Ascending aorta (tissue), 2 donors: ENCODE measurements around the gene SAV1. TPM values are rescaled to one million over a fixed set of nuclear protein-coding genes. Genes with fewer than 3 reads are reported as not detected.

Source experiments
- DNase-seq, 2 donors: peaks; one replicate each; pipeline ENCODE4 v3.0.0-alpha.2; 2019; ENCODE audit warnings: low spot score in 2 of 2
- H3K27ac ChIP-seq, 2 donors: fragments of 200-600 bp; sonication (generic); one replicate each; pipeline ENCODE4 v1.5.1; 2016 to 2017; ENCODE audit warnings: mild to moderate bottlenecking in 1 of 2
- H3K27me3 ChIP-seq: fragments of 200-600 bp; sonication (generic); one replicate; pipeline ENCODE4 v1.5.1; 2017
- H3K36me3 ChIP-seq, 2 donors: fragments of 200-600 bp; sonication (generic); one replicate each; pipeline ENCODE4 v1.5.1; 2016
- H3K4me1 ChIP-seq, 2 donors: fragments of 200-600 bp; sonication (generic); one replicate each; pipeline ENCODE4 v1.5.1; 2016 to 2017; ENCODE audit warnings: mild to moderate bottlenecking in 1 of 2
- H3K4me3 ChIP-seq, 2 donors: fragments of 200-600 bp; sonication (generic); one replicate each; pipeline ENCODE4 v1.5.1; 2016 to 2017; ENCODE audit warnings: mild to moderate bottlenecking in 1 of 2
- H3K9me3 ChIP-seq, 2 donors: fragments of 200-600 bp; sonication (generic); one replicate each; pipeline ENCODE4 v1.5.1; 2016
- CTCF ChIP-seq, 3 experiments: fragments of 200-600 bp in 2 of 3; fragments of 450-650 bp in 1 of 3; sonication (generic) in 2 of 3; IDR thresholded peaks; one replicate each; pipeline ENCODE4 v1.5.1; 2016 to 2019; ENCODE audit warnings: antibody characterized with exemption in 3 of 3, mild to moderate bottlenecking in 1 of 3, moderate library complexity in 1 of 3
- intact Hi-C: fragments of 100-400 bp; cut with DNase I; formaldehyde crosslinking; loops from one replicate; pipeline ENCODE4 v1.15.1; 2023
- total RNA-seq: library from RNA; depleted of rRNA; stranded (reverse); fragments of >200 nt; gene quantifications from one replicate; pipeline ENCODE4 v1.1.0, GENCODE V29; 2016

Gene SAV1
- total RNA-seq, 1 donor from 2014 or later, result 61.7 TPM

GRCh38 chr14:50615552-50615951, 52.6 kb downstream of the SAV1 start:
- H3K36me3 ChIP-seq, result peaks cover 10 to 24% of the 10 kb centered on the region in 2 donors
- no peak overlapping the region for H3K27ac ChIP-seq
- no peak for DNase-seq
- TF ChIP-seq CTCF (IDR thresholded peaks at IDR 0.05), result no peak
- H3K4me3 ChIP-seq, result no peak overlapping the region
- intact Hi-C loops, result no loop called here
- no peaks in the 10 kb centered on the region for H3K4me1 ChIP-seq
- no peaks in the 10 kb centered on the region for H3K27me3 ChIP-seq
- H3K9me3 ChIP-seq, result no peaks in the 10 kb centered on the region

GRCh38 chr14:50615056-50615455, 53.0 kb downstream of the SAV1 start:
- Histone ChIP-seq H3K27ac (no peak overlapping the region), H3K36me3 (peaks cover 10 to 24% of the 10 kb centered on the region in 2 donors), H3K9me3 (no peaks in the 10 kb centered on the region), H3K4me3 (no peak overlapping the region), H3K4me1 (no peaks in the 10 kb centered on the region), H3K27me3 (no peaks in the 10 kb centered on the region)
- DNase-seq, result no peak
- no peak for TF ChIP-seq CTCF (IDR thresholded peaks at IDR 0.05)
- intact Hi-C loops, result no loop called here

GRCh38 chr14:50612806-50613205, 55.3 kb downstream of the SAV1 start:
- no peaks in the 10 kb centered on the region for H3K4me1 ChIP-seq
- no peaks in the 10 kb centered on the region for H3K27me3 ChIP-seq
- peaks cover 10 to 24% of the 10 kb centered on the region in 2 donors for H3K36me3 ChIP-seq
- intact Hi-C loops, result no loop called here
- no peaks in the 10 kb centered on the region for H3K9me3 ChIP-seq
- no peak overlapping the region for H3K4me3 ChIP-seq
- DNase-seq, result no peak
- no peak overlapping the region for H3K27ac ChIP-seq
- no peak for TF ChIP-seq CTCF (IDR thresholded peaks at IDR 0.05)

- H3K9me3 ChIP-seq, result no peaks in the 10 kb centered on the region
- H3K4me3 ChIP-seq, result no peak overlapping the region
- DNase-seq, result no peak
- H3K4me1 ChIP-seq, result no peaks in the 10 kb centered on the region
- no peak overlapping the region for H3K27ac ChIP-seq
- H3K27me3 ChIP-seq, result no peaks in the 10 kb centered on the region
- H3K36me3 ChIP-seq, result peaks cover 0 to 13% of the 10 kb centered on the region in 2 donors
- no peak for TF ChIP-seq CTCF (IDR thresholded peaks at IDR 0.05)
- intact Hi-C loops, result no loop called here
These were observed 57.6 kb downstream of the SAV1 start for GRCh38 chr14:50610465-50610864.

- intact Hi-C loops, result loop anchor here (10.0 kb wide), 1 partner anchor 256 kb away; no protein-coding TSS in a partner anchor
- H3K9me3 ChIP-seq, result no peaks in the 10 kb centered on the region
- TF ChIP-seq CTCF (IDR thresholded peaks at IDR 0.05), result no peak
- H3K27ac ChIP-seq, result no peak overlapping the region
- H3K4me3 ChIP-seq, result no peak overlapping the region
- DNase-seq, result no peak
- no peaks in the 10 kb centered on the region for H3K27me3 ChIP-seq
- no peaks in the 10 kb centered on the region for H3K4me1 ChIP-seq
- H3K36me3 ChIP-seq, result no peaks in the 10 kb centered on the region
These were observed 59.7 kb downstream of the SAV1 start for GRCh38 chr14:50608302-50608851.

- DNase-seq, result no peak
- H3K27ac ChIP-seq, result no peak overlapping the region
- intact Hi-C loops, result loop anchor here (10.0 kb wide), 1 partner anchor 257 kb away; no protein-coding TSS in a partner anchor
- H3K27me3 ChIP-seq, result no peaks in the 10 kb centered on the region
- no peak for TF ChIP-seq CTCF (IDR thresholded peaks at IDR 0.05)
- H3K36me3 ChIP-seq, result no peaks in the 10 kb centered on the region
- H3K4me1 ChIP-seq, result no peaks in the 10 kb centered on the region
- no peak overlapping the region for H3K4me3 ChIP-seq
- H3K9me3 ChIP-seq, result no peaks in the 10 kb centered on the region
These were observed 60.3 kb downstream of the SAV1 start for GRCh38 chr14:50607761-50608160.
